A549 treated with GW870086 at 1 μM for 4 hours (cell line): ENCODE results near the gene HNRNPCL4. TPM values are rescaled to one million over a fixed set of nuclear protein-coding genes. Genes with fewer than 3 reads are reported as not detected.

Source experiments
- total RNA-seq: library from RNA; stranded (reverse); fragments of 200-300 nt; extraction: Qiagen RNA extraction; gene quantifications from 5 replicates; pipeline ENCODE4 v1.2.3, GENCODE V29; 2022; ENCODE audit warnings: low read depth

HNRNPCL4 gene
- total RNA-seq: not detected in 5 replicates

GRCh38 chr1:13165531-13165930 is at the start of gene HNRNPCL4:
Gene HNRNPCL4 (minus strand): TSS chr1:13165631. CDS start chr1:13165467, 164 bp downstream.

GRCh38 chr1:13201309-13201708 is 35.9 kb upstream of the HNRNPCL4 start, which contains the start of gene PRAMEF13:
Gene PRAMEF13 (minus strand): TSS chr1:13201409. CDS start chr1:13199589, 1,820 bp downstream.

GRCh38 chr1:13171548-13171947 is 6.1 kb upstream of the HNRNPCL4 start, which contains the start of gene PRAMEF9:
Gene PRAMEF9 (plus strand): TSS chr1:13171848. CDS start chr1:13175281, 3,433 bp downstream.

GRCh38 chr1:13155909-13156308 is 9.5 kb downstream of the HNRNPCL4 start, which contains the start of gene PRAMEF26:
Gene PRAMEF26 (minus strand): TSS chr1:13156009. CDS start chr1:13153095, 2,914 bp downstream.

GRCh38 chr1:13116754-13117153 is 48.7 kb downstream of the HNRNPCL4 start, which contains the start of gene HNRNPCL2:
Gene HNRNPCL2 (minus strand): TSS chr1:13116854. CDS start chr1:13116400, 454 bp downstream.

Other genes with a start within 250 kb of the HNRNPCL4 start
- gene PRAMEF7, start 249.0 kb downstream of the HNRNPCL4 start, total RNA-seq: not detected in 5 replicates
- gene PRAMEF6, start 218.1 kb downstream of the HNRNPCL4 start, total RNA-seq: not detected in 5 replicates
- not detected in 5 replicates for gene PRAMEF27, start 109.1 kb downstream of the HNRNPCL4 start, total RNA-seq
- gene HNRNPCL3, start 104.9 kb downstream of the HNRNPCL4 start, total RNA-seq: not detected in 5 replicates
- gene PRAMEF25, start 94.9 kb downstream of the HNRNPCL4 start, total RNA-seq: not detected in 5 replicates
- gene HNRNPCL2, start 48.8 kb downstream of the HNRNPCL4 start, total RNA-seq: not detected in 5 replicates
- not detected in 5 replicates for gene PRAMEF26, start 9.6 kb downstream of the HNRNPCL4 start, total RNA-seq
- gene PRAMEF9, start 6.2 kb upstream of the HNRNPCL4 start, total RNA-seq: not detected in 5 replicates
- not detected in 5 replicates for gene PRAMEF13, start 35.8 kb upstream of the HNRNPCL4 start, total RNA-seq
- gene PRAMEF18, start 60.5 kb upstream of the HNRNPCL4 start, total RNA-seq: not detected in 5 replicates
- not detected in 5 replicates for gene PRAMEF5, start 88.6 kb upstream of the HNRNPCL4 start, total RNA-seq
- 0.07 TPM in 1 of 5 replicates, not detected in the others for gene PRAMEF8, start 119.5 kb upstream of the HNRNPCL4 start, total RNA-seq
- gene PRAMEF33, start 137.9 kb upstream of the HNRNPCL4 start, total RNA-seq: not detected in 5 replicates
- gene PRAMEF15, start 149.9 kb upstream of the HNRNPCL4 start, total RNA-seq: not detected in 5 replicates
- not detected in 5 replicates for gene PRAMEF14, start 181.5 kb upstream of the HNRNPCL4 start, total RNA-seq
- gene PRAMEF19, start 206.3 kb upstream of the HNRNPCL4 start, total RNA-seq: not detected in 5 replicates
- gene PRAMEF17, start 224.0 kb upstream of the HNRNPCL4 start, total RNA-seq: not detected in 5 replicates
- not detected in 5 replicates for gene PRAMEF20, start 244.8 kb upstream of the HNRNPCL4 start, total RNA-seq